Glutamatergic neuron (in vitro differentiated cells): ENCODE results near the gene ZXDC. TPM values are rescaled to one million over a fixed set of nuclear protein-coding genes. Genes with fewer than 3 reads are reported as not detected.

Source experiments
- DNase-seq: peaks from one replicate; pipeline ENCODE4 v3.0.0; 2022
- H3K27ac Mint-ChIP-seq: one replicate; pipeline ENCODE4 v1.8.0; 2020; ENCODE audit warnings: mild to moderate bottlenecking, mixed read lengths, inconsistent platforms; ENCODE audit not compliant: unreplicated experiment
- H3K27me3 Mint-ChIP-seq: one replicate; pipeline ENCODE4 v1.8.0; 2020; ENCODE audit warnings: mild to moderate bottlenecking, moderate library complexity, mixed read lengths, inconsistent platforms; ENCODE audit not compliant: unreplicated experiment
- H3K36me3 Mint-ChIP-seq: one replicate; pipeline ENCODE4 v1.8.0; 2020; ENCODE audit warnings: mild to moderate bottlenecking, mixed read lengths, inconsistent platforms; ENCODE audit not compliant: unreplicated experiment
- H3K4me1 Mint-ChIP-seq: one replicate; pipeline ENCODE4 v1.8.0; 2020; ENCODE audit warnings: mild to moderate bottlenecking, low read depth, mixed read lengths, inconsistent platforms; ENCODE audit not compliant: unreplicated experiment
- H3K4me3 Mint-ChIP-seq: one replicate; pipeline ENCODE4 v1.8.0; 2020; ENCODE audit warnings: mild to moderate bottlenecking, mixed read lengths, inconsistent platforms; ENCODE audit not compliant: unreplicated experiment
- H3K9me3 Mint-ChIP-seq: one replicate; pipeline ENCODE4 v1.8.0; 2020; ENCODE audit warnings: mild to moderate bottlenecking, moderate library complexity, mixed read lengths, inconsistent platforms; ENCODE audit not compliant: unreplicated experiment
- CTCF ChIP-seq: fragments of 200-600 bp; sonication (generic); IDR thresholded peaks from one replicate; pipeline ENCODE4 v1.5.0; 2021; ENCODE audit not compliant: partially characterized antibody, unreplicated experiment
- total RNA-seq: library from RNA; stranded (reverse); fragmentation: NEBNext Ultra II Directional; extraction: Animal tissue kit (Norgen Biotek cat#: 25700); gene quantifications from one replicate; pipeline ENCODE4 v1.2.1, GENCODE V29; 2021; ENCODE audit not compliant: unreplicated experiment

Gene ZXDC
- total RNA-seq, 1 donor from 2014 or later = 39.5 TPM

DNA sequence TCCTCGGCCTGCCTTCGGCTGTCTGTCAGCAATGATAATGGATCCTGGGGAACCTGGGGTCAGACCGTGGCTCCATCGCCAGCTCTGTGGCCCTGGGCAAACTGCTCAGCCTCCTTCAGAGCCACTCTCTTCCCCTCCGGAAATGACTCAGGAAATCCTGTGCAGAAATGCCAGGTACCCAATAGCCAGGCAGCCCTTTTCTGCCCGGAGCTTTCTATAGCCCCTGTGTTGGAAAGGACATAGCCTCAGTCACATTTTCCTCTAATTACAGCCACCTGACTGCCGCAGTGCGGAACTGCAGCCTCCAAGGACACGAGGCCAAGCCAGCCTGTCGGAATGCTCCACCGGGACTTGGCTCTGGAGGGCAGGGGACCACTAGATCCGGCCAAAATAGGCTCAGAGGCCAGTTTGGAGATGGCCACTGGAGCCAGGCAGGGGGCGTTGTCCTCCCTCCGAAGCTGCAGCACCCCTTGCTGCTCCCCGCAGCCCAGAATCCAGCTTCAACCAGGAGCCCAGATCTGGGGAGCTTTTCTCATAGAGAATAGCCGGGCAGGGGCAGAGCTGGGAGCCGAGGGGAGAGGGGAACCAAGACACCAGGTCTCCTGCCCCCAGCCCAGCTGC, 11.6 kb upstream of the ZXDC start:
- Mint-ChIP-seq H3K27me3 (peaks cover 2% of the 10 kb centered on the region), H3K4me3 (no peak overlapping the region), H3K27ac (no peak overlapping the region), H3K4me1 (peaks cover 27% of the 10 kb centered on the region), H3K36me3 (no peaks in the 10 kb centered on the region), H3K9me3 (peaks cover 3% of the 10 kb centered on the region)
- peak; percentile 57 for DNase-seq
- TF ChIP-seq CTCF = peak; percentile 42

GRCh38 chr3:126486360-126486847, 10.7 kb upstream of the ZXDC start:
- Mint-ChIP-seq H3K4me1 (peaks cover 34% of the 10 kb centered on the region), H3K4me3 (no peak overlapping the region), H3K9me3 (peaks cover 3% of the 10 kb centered on the region), H3K27ac (no peak overlapping the region), H3K27me3 (peaks cover 5% of the 10 kb centered on the region), H3K36me3 (no peaks in the 10 kb centered on the region)
- no peak for TF ChIP-seq CTCF
- no peak for DNase-seq

- no peaks in the 10 kb centered on the region for H3K36me3 Mint-ChIP-seq
- DNase-seq = no peak
- peaks cover 34% of the 10 kb centered on the region for H3K4me1 Mint-ChIP-seq
- H3K27me3 Mint-ChIP-seq = peaks cover 5% of the 10 kb centered on the region
- H3K27ac Mint-ChIP-seq = peak overlapping the region; percentile 48
- peaks cover 3% of the 10 kb centered on the region for H3K9me3 Mint-ChIP-seq
- no peak overlapping the region for H3K4me3 Mint-ChIP-seq
- no peak for TF ChIP-seq CTCF
These were observed 10.3 kb upstream of the ZXDC start for GRCh38 chr3:126485956-126486355.

DNA sequence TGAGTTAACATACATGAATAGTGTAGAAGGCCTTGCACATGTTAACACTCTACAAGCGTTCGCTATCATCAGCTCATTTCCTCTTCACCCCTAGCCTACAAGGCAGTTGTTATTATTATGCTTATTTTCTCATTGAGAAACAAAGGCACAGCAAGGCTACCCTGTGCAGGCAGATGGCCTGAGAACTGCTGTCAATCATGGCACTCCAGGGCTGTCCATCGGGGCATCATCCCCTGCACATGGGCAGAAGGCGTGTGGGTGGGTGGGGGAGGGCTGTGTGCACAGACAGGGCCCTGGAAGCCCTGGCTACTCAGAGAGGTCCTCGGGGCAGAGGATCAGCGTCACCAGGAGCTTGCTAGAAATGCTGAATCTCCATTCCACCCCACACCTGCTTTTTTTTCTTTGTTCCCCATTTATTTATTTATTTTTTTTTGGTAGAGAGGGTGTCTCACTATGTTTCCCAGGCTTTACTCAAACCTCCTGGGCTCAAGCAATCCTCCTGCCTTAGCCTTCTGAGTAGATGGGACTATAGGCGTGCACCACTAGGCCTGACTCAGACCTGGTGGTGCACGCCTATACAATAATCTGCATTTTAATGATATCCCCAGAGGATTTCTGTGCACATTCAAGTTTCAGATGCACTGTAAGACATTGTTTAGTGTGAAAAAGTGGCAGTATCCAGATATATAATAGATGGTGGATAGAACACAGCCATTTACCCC, 9.6 kb upstream of the ZXDC start:
- H3K9me3 Mint-ChIP-seq = peaks cover 3% of the 10 kb centered on the region
- no peak for DNase-seq
- no peak for TF ChIP-seq CTCF
- H3K36me3 Mint-ChIP-seq = no peaks in the 10 kb centered on the region
- H3K4me1 Mint-ChIP-seq = peaks cover 34% of the 10 kb centered on the region
- H3K4me3 Mint-ChIP-seq = no peak overlapping the region
- H3K27me3 Mint-ChIP-seq = peaks cover 5% of the 10 kb centered on the region
- peak overlapping the region; percentile 75 for H3K27ac Mint-ChIP-seq

DNA sequence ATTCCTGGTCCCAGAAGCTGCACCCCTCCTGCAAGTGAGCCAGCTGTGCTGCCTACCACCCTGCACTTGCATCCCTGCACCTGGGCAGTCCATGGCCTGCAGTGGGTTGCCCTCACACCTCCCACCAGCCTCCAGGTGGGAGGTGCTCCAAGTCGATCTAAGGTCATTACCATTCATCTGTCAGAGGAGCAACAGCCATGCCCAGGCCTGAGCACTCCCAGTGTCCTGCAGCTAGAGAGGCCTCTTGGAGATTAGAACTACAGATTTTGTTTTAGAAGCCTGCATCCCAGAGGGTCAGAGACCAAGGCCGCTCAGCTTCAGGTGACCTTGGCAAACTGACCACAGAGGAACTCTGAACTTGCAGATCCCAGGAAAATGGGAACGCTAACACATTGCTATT, 9.0 kb upstream of the ZXDC start:
- Mint-ChIP-seq H3K36me3 (no peaks in the 10 kb centered on the region), H3K4me1 (peaks cover 33% of the 10 kb centered on the region), H3K27ac (peak overlapping the region; percentile 75), H3K27me3 (peaks cover 6% of the 10 kb centered on the region), H3K4me3 (no peak overlapping the region), H3K9me3 (peaks cover 3% of the 10 kb centered on the region)
- DNase-seq = no peak
- TF ChIP-seq CTCF = no peak
